Esophagus squamous epithelium (tissue), 5 donors: Measurements from ENCODE around the gene MTCL1. TPM values are rescaled to one million over a fixed set of nuclear protein-coding genes. Genes with fewer than 3 reads are reported as not detected.

Source experiments
- DNase-seq: peaks from one replicate; lab custom pipeline; 2025; lab: John Stamatoyannopoulos, UW
- H3K27ac ChIP-seq, 4 donors: fragments of 200-600 bp; sonication (generic); one replicate each; pipeline ENCODE4 v1.5.1; 2016 to 2019; ENCODE audit warnings: mild to moderate bottlenecking in 1 of 4
- H3K27me3 ChIP-seq, 4 donors: fragments of 200-600 bp; sonication (generic); 1 replicate in 3 of 4; 2 replicates in 1 of 4; pipeline versions ENCODE4 v1.5.1 to v1.6.0; 2017 to 2021; ENCODE audit warnings: antibody characterized with exemption in 1 of 4
- H3K36me3 ChIP-seq, 3 donors: fragments of 200-600 bp; sonication (generic); one replicate each; pipeline ENCODE4 v1.5.1; 2016 to 2019
- H3K4me1 ChIP-seq, 3 donors: fragments of 200-600 bp; sonication (generic); one replicate each; pipeline ENCODE4 v1.5.1; 2017 to 2019
- H3K4me3 ChIP-seq, 4 donors: fragments of 200-600 bp; sonication (generic); 1 replicate in 3 of 4; 2 replicates in 1 of 4; pipeline ENCODE4 v1.5.1; 2016 to 2019; ENCODE audit warnings: mild to moderate bottlenecking in 2 of 4, moderate library complexity in 1 of 4
- H3K9me3 ChIP-seq, 3 donors: fragments of 200-600 bp; sonication (generic); one replicate each; pipeline ENCODE4 v1.5.1; 2016 to 2019
- POLR2A ChIP-seq, 4 donors: fragments of 450-650 bp; IDR thresholded peaks; one replicate each; pipeline ENCODE4 v1.6.1; 2017; ENCODE audit warnings: antibody characterized with exemption in 4 of 4, mild to moderate bottlenecking in 4 of 4, moderate library complexity in 3 of 4
- WGBS, 2 donors: methylation state at CpG; one replicate each; pipeline ENCODE4 v1.1.5; 2018; 5-methylcytosine and 5-hydroxymethylcytosine counted together
- intact Hi-C: fragments of 100-400 bp; cut with DNase I; formaldehyde crosslinking; loops from one replicate; pipeline ENCODE4 v1.15.0; 2022
- total RNA-seq, 4 donors: library from RNA; depleted of rRNA; stranded (reverse); fragments of >200 nt; gene quantifications; one replicate each; pipeline ENCODE4 v1.1.0, GENCODE V29; 2016
- TF ChIP-seq, protein P1 (sequence below), 6 experiments: fragments of 450-650 bp in 4 of 6; fragments of 200-600 bp in 2 of 6; sonication (generic) in 2 of 6; IDR thresholded peaks; one replicate each; pipeline ENCODE4 v1.5.1; 2016 to 2019; ENCODE audit warnings: antibody characterized with exemption in 6 of 6, mild to moderate bottlenecking in 4 of 6, moderate library complexity in 4 of 6
- donor health status: DM: yes; HTN: yes; CAD: no.

MTCL1 gene
- total RNA-seq, 4 donors from 2014 or later: 6.5 to 16.4 (median 7.9) TPM

DNA sequence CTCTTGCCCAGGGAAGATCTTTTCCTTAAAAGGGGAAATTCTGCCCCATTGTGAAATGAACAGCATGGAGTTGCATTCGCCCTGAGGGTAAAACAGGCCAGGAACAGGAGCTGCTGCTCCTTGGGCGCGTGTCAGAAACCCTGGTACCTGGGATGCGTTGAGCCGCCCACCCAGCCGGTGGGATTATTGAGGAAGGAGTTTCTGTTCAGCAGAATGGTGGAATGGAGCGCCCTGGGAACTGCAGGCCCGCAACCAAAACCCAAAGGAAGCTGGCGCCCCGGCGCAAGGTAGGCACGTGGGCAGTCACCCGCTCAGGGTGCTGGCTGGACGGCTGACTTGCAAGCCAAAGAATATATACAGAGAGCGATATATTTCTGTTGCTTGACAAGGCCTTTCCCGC lies 73.5 kb downstream of the MTCL1 start:
- Histone ChIP-seq H3K36me3 (peaks cover 0 to 9% (median 0%) of the 10 kb centered on the region in 3 donors), H3K27me3 (no peaks in the 10 kb centered on the region), H3K27ac (no peak overlapping the region), H3K4me1 (peaks cover 0 to 41% (median 5%) of the 10 kb centered on the region in 3 donors), H3K9me3 (no peaks in the 10 kb centered on the region), H3K4me3 (no peak overlapping the region)
- WGBS, 2 donors: 87% methylated on average over 3 to 12 of the region's 16 CpGs
- TF ChIP-seq, protein P1, sequence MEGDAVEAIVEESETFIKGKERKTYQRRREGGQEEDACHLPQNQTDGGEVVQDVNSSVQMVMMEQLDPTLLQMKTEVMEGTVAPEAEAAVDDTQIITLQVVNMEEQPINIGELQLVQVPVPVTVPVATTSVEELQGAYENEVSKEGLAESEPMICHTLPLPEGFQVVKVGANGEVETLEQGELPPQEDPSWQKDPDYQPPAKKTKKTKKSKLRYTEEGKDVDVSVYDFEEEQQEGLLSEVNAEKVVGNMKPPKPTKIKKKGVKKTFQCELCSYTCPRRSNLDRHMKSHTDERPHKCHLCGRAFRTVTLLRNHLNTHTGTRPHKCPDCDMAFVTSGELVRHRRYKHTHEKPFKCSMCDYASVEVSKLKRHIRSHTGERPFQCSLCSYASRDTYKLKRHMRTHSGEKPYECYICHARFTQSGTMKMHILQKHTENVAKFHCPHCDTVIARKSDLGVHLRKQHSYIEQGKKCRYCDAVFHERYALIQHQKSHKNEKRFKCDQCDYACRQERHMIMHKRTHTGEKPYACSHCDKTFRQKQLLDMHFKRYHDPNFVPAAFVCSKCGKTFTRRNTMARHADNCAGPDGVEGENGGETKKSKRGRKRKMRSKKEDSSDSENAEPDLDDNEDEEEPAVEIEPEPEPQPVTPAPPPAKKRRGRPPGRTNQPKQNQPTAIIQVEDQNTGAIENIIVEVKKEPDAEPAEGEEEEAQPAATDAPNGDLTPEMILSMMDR (IDR thresholded peaks at IDR 0.05): no peak
- no peak for TF ChIP-seq POLR2A (IDR thresholded peaks at IDR 0.05)
- no peak for DNase-seq
- intact Hi-C loops: no loop called here

DNA sequence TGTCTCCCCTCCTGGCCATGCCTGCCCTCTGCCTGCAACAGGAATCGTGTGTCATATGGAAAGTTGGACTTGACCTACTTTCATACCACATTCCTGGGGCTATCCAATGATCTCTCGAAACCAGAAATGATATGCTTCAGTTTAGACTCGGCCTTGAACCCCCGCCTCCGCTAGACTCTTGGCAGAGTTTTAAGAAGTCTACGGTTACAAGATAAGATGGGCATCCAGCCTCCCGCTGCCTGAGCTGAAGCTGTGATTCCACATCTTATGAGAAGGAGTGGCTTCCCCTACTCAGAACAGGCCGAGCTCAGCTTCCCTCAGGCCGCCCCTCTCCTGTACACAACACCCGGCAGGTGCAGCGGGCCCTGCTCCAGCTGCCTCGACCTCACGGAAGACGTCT lies 73.9 kb downstream of the MTCL1 start:
- Histone ChIP-seq H3K36me3 (peaks cover 0 to 13% (median 0%) of the 10 kb centered on the region in 3 donors), H3K4me1 (peaks cover 0 to 41% (median 5%) of the 10 kb centered on the region in 3 donors), H3K27ac (no peak overlapping the region), H3K27me3 (no peaks in the 10 kb centered on the region), H3K4me3 (no peak overlapping the region), H3K9me3 (no peaks in the 10 kb centered on the region)
- no peak for TF ChIP-seq POLR2A (IDR thresholded peaks at IDR 0.05)
- TF ChIP-seq, protein P1 (IDR thresholded peaks at IDR 0.05): no peak
- DNase-seq: no peak
- 89 to 91% methylated on average over 10 to 14 of the region's 14 CpGs for WGBS, 2 donors
- intact Hi-C loops: no loop called here

DNA sequence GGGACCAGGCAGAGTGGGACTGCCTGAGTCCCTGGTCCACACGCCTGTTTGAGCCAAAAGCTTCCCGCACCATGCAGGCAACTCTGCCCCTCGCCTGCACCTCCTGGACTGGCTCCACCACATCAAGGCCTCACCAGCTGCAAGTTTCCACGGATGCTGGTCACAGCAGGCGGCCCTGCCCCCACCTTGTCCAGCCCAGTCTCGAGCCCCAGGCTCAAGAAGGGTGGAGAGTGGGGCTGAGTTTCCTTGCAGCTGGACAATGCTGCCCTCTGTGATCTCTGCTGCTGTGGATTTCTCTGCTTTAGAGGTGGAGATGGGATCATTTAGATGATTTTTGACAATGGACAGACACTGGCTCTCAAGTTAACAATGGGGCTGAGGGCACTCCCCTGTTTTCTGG lies 74.9 kb downstream of the MTCL1 start:
- DNase-seq: no peak
- peaks cover 0 to 34% (median 5%) of the 10 kb centered on the region in 3 donors for H3K4me1 ChIP-seq
- TF ChIP-seq, protein P1 (IDR thresholded peaks at IDR 0.05): no peak
- no peak for TF ChIP-seq POLR2A (IDR thresholded peaks at IDR 0.05)
- H3K9me3 ChIP-seq: no peaks in the 10 kb centered on the region
- no peak overlapping the region for H3K4me3 ChIP-seq
- H3K27me3 ChIP-seq: no peaks in the 10 kb centered on the region
- H3K36me3 ChIP-seq: peaks cover 0 to 22% (median 2%) of the 10 kb centered on the region in 3 donors
- no peak overlapping the region for H3K27ac ChIP-seq
- 63 to 83% methylated on average over 2 to 5 of the region's 6 CpGs for WGBS, 2 donors
- intact Hi-C loops: no loop called here

DNA sequence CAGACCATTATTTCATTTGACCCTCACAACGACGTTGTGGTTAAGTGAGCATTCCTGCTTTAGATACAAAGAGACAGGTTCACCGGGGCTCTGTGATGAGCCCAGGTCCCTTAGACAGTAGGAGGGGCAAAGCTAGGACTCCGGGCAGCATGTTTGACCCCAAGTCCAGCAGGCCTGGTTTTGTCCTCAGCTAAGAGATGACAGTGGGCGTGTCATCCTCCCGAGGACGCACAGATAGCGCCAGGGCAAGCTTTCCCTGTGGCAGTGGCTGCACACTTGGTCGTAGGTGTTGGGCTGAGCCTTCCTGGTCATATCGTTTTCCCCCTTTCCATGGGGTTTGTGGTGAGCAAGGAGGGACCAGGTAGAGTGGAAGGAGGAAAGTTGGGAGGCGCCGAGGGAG lies 76.3 kb downstream of the MTCL1 start:
- peaks cover 0 to 31% (median 5%) of the 10 kb centered on the region in 3 donors for H3K36me3 ChIP-seq
- intact Hi-C loops: no loop called here

DNA sequence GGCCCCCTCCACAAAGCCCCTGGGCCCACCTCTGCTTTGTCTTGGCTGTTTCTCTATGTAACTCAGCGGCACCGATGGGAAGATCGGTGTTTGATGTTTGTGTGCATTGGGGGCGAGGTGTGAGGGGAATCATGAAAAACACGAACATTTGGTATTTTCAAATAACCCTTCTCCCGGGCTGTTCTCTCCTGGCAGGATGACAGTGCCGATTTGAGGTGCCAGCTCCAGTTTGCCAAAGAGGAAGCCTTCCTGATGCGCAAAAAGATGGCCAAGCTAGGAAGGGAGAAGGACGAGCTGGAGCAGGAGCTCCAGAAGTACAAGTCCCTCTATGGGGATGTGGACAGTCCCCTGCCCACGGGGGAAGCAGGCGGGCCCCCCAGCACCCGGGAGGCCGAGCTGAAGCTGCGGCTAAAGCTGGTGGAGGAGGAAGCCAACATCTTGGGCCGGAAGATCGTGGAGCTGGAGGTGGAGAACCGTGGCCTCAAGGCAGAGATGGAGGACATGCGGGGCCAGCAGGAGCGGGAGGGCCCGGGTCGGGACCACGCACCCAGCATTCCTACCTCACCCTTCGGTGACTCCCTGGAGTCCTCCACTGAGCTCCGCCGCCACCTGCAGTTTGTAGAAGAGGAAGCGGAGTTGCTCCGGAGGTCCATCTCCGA lies 78.1 kb downstream of the MTCL1 start:
- no peak for DNase-seq
- no peak for TF ChIP-seq POLR2A (IDR thresholded peaks at IDR 0.05)
- TF ChIP-seq, protein P1 (IDR thresholded peaks at IDR 0.05): no peak
- Histone ChIP-seq H3K4me3 (no peak overlapping the region), H3K4me1 (peaks cover 0 to 17% (median 0%) of the 10 kb centered on the region in 3 donors), H3K9me3 (no peaks in the 10 kb centered on the region), H3K36me3 (peaks cover 0 to 31% (median 5%) of the 10 kb centered on the region in 3 donors), H3K27me3 (no peaks in the 10 kb centered on the region), H3K27ac (no peak overlapping the region)
- intact Hi-C loops: no loop called here
- WGBS, 2 donors: 87 to 90% methylated on average over 7 to 15 of the region's 28 CpGs

More for the DNA sequence above, 76.3 kb downstream of the MTCL1 start:
- Histone ChIP-seq H3K27me3 (no peaks in the 10 kb centered on the region), H3K27ac (no peak overlapping the region), H3K4me3 (no peak overlapping the region), H3K9me3 (no peaks in the 10 kb centered on the region), H3K4me1 (peaks cover 0 to 27% (median 0%) of the 10 kb centered on the region in 3 donors)
- WGBS, 2 donors: 73 to 83% methylated on average over 5 to 8 of the region's 12 CpGs
- TF ChIP-seq, protein P1 (IDR thresholded peaks at IDR 0.05): no peak
- no peak for TF ChIP-seq POLR2A (IDR thresholded peaks at IDR 0.05)
- DNase-seq: no peak
